ENCODE measurements around the gene ACTRT2. TPM values are rescaled to one million over a fixed set of nuclear protein-coding genes. Genes with fewer than 3 reads are reported as not detected.

The ACTRT2 gene
- total and polyA plus RNA-seq, 2 donors, result not detected

DNA sequence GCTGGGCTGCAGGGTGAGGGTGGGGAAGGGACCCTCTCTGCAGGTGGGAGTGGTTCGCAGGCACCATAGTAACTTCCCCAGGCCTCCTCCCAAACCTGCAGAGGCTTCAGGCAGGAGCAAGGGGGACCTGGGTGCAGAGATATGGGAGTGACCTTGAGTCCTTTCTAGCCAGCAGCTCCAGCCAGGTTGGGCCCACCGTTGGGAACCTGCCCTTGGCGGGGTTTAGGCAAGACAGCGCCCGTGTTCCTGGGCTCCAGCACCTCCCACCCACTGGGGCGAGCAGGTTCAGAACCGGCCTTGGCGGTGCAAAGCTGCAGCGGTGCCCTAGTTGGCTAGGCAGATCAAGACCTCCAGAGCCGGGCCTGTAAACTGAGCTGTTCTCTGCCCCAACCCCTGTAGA, 45.6 kb downstream of the ACTRT2 start:
- Histone ChIP-seq H3K27me3 (ENCODE audit: control insufficient read depth in 2 of 2, insufficient read depth in 1 of 2, low read length in 1 of 2) (peaks cover 61 to 91% of the 10 kb centered on the region in 2 donors), H3K4me1 (ENCODE audit: control insufficient read depth in 2 of 2, insufficient read depth in 2 of 2, low read length in 2 of 2) (peaks cover 0 to 2% of the 10 kb centered on the region in 2 donors), H3K27ac (ENCODE audit: low read depth in 1 of 2, low read length in 1 of 2) (no peak overlapping the region), H3K36me3 (ENCODE audit: control insufficient read depth in 2 of 2, insufficient read depth in 2 of 2, low read length in 1 of 2) (no peaks in the 10 kb centered on the region), H3K4me3 (ENCODE audit: low read length in 2 of 2) (no peak overlapping the region), H3K9me3 (ENCODE audit: control insufficient read depth in 2 of 2, insufficient read depth in 1 of 2, low read length in 1 of 2) (peaks cover 0 to 2% of the 10 kb centered on the region in 2 donors)
- no peak for DNase-seq (ENCODE audit: low read depth in 6 of 9, low spot score in 9 of 9)
- WGBS, result 85% methylated on average over 10 of the region's 10 CpGs

DNA sequence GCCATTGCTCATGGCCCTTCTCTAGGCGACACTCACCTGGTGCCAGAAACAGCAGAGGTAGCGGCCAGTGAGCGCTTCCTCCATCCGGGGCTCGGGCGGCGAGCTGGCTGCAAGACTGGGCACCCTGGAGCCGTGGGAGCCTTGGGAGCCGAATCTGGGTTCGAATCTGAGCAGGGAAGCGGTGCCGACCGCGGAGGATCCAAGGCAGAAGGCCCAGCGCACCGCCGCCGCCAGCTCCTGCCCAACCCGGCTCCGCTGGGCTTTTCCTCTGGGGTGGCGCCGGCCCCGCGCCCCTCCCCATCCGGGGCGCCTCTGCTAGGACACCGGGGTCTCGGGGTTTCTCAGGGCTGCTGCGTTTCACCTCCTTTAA, 46.0 kb downstream of the ACTRT2 start:
- Histone ChIP-seq H3K36me3 (ENCODE audit: control insufficient read depth in 2 of 2, insufficient read depth in 2 of 2, low read length in 1 of 2) (no peaks in the 10 kb centered on the region), H3K27me3 (ENCODE audit: control insufficient read depth in 2 of 2, insufficient read depth in 1 of 2, low read length in 1 of 2) (peaks cover 65 to 91% of the 10 kb centered on the region in 2 donors), H3K27ac (ENCODE audit: low read depth in 1 of 2, low read length in 1 of 2) (no peak overlapping the region), H3K4me1 (ENCODE audit: control insufficient read depth in 2 of 2, insufficient read depth in 2 of 2, low read length in 2 of 2) (peaks cover 0 to 2% of the 10 kb centered on the region in 2 donors), H3K4me3 (ENCODE audit: low read length in 2 of 2) (no peak overlapping the region), H3K9me3 (ENCODE audit: control insufficient read depth in 2 of 2, insufficient read depth in 1 of 2, low read length in 1 of 2) (peaks cover 0 to 2% of the 10 kb centered on the region in 2 donors)
- 43% methylated on average over 29 of the region's 29 CpGs for WGBS
- DNase-seq (ENCODE audit: low read depth in 6 of 9, low spot score in 9 of 9), result no peak

DNA sequence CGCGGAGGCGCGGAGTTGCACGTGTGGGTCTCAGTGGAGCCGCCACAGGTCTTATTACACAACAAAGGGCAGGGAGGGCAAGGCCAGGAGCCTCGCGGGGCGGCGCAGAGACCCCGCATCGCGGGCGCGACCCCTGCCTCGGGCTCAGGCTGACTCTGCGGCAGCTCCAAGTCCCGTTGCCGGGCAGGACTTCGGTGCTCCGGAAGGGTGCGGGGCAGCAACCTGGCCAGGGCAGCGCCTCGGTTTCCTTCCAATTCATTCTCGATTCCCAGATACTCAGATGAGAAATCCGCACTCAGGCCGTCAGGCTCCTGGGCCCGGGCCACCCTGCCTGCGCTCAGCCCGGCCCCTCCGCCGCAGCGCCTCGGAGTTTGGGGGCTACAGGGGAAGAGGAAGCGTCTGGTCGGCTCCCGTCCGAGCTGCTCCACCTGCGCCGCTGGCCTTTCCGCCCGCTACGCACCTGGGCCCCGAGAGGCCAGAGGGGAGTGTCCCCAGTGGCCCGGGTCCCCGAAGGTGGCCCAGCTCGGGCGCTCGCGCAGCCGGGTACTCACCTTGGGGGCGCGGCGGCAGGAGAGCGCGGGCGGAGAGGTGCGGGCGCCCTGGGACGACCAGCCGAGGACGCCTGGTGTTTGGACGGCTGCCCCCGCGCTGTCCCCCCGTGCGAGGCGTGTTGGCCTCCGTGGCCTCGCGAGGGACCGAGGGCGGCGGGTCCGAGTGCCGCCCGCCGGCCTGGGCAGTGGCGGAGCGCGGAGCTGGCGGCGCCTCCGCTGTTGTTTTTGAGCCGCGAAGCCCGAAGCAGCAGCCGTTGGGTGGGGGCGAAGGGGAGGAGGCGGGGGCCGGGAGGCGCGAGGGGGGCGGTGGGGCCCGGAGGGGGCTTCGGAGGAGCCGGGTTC, 46.6 kb downstream of the ACTRT2 start:
- H3K36me3 ChIP-seq (ENCODE audit: control insufficient read depth in 2 of 2, insufficient read depth in 2 of 2, low read length in 1 of 2), result no peaks in the 10 kb centered on the region
- peaks cover 0 to 2% of the 10 kb centered on the region in 2 donors for H3K9me3 ChIP-seq (ENCODE audit: control insufficient read depth in 2 of 2, insufficient read depth in 1 of 2, low read length in 1 of 2)
- peaks cover 0 to 2% of the 10 kb centered on the region in 2 donors for H3K4me1 ChIP-seq (ENCODE audit: control insufficient read depth in 2 of 2, insufficient read depth in 2 of 2, low read length in 2 of 2)
- no peak overlapping the region for H3K4me3 ChIP-seq (ENCODE audit: low read length in 2 of 2)
- DNase-seq (ENCODE audit: low read depth in 6 of 9, low spot score in 9 of 9), result no peak
- H3K27me3 ChIP-seq (ENCODE audit: control insufficient read depth in 2 of 2, insufficient read depth in 1 of 2, low read length in 1 of 2), result peaks cover 72 to 91% of the 10 kb centered on the region in 2 donors
- WGBS, result 3% methylated on average over 97 of the region's 97 CpGs
- H3K27ac ChIP-seq (ENCODE audit: low read depth in 1 of 2, low read length in 1 of 2), result no peak overlapping the region

DNA sequence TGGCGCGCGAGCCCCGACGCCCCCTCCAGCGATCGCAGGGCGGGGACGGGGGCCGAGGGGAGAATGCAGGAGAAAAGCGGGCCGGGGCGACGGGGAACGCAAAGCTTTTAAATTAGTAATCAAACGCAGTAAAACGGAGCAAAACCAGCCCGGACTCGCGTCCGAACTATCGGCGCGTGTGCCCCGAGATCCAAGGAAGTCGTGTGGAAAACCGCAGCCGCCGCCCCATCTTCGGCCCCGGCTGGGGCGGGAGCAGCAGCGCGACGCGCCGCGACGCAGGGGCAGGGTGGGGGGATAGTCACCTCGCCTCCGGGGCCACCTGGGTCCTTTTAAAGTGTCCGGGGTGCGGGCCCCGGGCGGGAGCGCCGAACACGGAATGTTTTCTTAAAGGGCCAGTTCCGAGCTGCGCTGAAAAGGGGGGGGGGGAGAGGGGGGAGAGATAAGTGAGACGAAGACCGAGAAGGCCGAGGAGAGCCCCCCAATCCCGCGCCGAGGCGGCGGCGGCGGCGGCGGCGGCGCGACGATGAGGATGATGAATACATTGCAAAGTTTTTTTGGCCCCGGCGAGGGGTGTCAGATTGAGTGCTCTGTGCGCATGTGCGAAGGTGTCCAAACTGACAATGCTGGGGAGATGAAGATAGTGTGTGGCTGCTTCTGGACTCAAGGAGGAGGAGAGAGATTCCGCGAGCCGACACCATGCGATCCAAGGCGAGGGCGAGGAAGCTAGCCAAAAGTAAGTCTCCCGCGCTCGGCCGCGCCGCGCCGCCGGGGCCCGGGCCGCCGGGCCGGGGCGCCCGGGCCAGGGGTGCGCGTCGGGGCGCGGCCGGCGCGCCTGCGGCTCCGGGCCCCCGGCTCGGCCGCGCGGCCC, 47.5 kb downstream of the ACTRT2 start, which contains the start of gene PRDM16:
Gene PRDM16, plus strand, starts transcription at position 640 of the 868 bp plus-strand sequence. Its CDS starts 57 bp downstream, at position 697.
- peaks cover 80 to 93% of the 10 kb centered on the region in 2 donors for H3K27me3 ChIP-seq (ENCODE audit: control insufficient read depth in 2 of 2, insufficient read depth in 1 of 2, low read length in 1 of 2)
- H3K27ac ChIP-seq (ENCODE audit: low read depth in 1 of 2, low read length in 1 of 2), result no peak within 1 kb of the TSS
- DNase-seq (ENCODE audit: low read depth in 6 of 9, low spot score in 9 of 9), result peak in 2 of 9 donors; percentile 9 to 43
- no peaks in the 10 kb centered on the region for H3K36me3 ChIP-seq (ENCODE audit: control insufficient read depth in 2 of 2, insufficient read depth in 2 of 2, low read length in 1 of 2)
- peak within 1 kb of the TSS in 1 of 2 donors; percentile 47 for H3K4me3 ChIP-seq (ENCODE audit: low read length in 2 of 2)
- H3K9me3 ChIP-seq (ENCODE audit: control insufficient read depth in 2 of 2, insufficient read depth in 1 of 2, low read length in 1 of 2), result peaks cover 0 to 2% of the 10 kb centered on the region in 2 donors
- peaks cover 0 to 2% of the 10 kb centered on the region in 2 donors for H3K4me1 ChIP-seq (ENCODE audit: control insufficient read depth in 2 of 2, insufficient read depth in 2 of 2, low read length in 2 of 2)
- WGBS, result 1% methylated on average over 106 of the region's 106 CpGs

DNA sequence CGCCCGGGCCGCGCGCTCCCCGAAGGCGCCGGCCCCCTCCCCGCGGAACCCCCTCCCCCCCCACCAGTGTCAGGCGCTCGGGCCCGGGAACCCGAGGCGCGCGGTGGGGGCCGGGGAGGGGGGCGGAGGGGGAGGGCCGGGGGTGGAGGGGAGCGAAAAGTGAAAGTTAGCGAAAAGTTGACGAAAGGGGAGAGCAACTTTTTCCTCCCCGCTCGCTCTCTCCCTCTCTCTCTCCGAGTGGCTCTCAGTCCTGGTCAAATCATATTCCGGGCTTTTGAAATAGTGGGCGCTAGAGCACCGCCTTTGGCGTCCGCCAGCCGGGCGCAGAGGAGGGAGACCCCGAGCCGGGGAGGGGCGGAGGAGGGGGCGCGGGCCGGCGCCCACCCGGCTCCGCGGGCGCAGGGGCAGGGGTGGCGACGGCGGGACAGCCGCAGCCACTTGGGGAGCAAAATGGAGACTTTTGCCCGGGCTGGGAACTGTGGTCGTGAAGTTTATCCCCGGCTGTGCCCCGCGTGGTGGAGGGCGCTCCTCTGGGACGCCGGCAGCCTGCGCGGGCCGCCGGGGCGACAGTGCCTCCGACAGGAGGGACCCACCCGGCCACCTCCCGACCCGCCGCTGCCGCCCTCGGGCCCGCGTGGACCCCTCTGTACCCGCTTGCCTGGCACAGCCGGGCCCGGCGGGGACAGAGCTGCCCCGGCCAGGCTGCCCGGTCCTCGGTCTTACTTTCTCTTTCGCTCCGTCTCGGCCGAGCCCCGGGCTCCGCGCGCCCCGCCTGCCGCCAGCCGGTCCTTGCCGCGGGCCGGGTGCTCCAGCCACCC, 48.4 kb downstream of the ACTRT2 start:
- Histone ChIP-seq H3K4me1 (ENCODE audit: control insufficient read depth in 2 of 2, insufficient read depth in 2 of 2, low read length in 2 of 2) (peaks cover 0 to 2% of the 10 kb centered on the region in 2 donors), H3K9me3 (ENCODE audit: control insufficient read depth in 2 of 2, insufficient read depth in 1 of 2, low read length in 1 of 2) (peaks cover 0 to 2% of the 10 kb centered on the region in 2 donors), H3K27ac (ENCODE audit: low read depth in 1 of 2, low read length in 1 of 2) (no peak overlapping the region), H3K27me3 (ENCODE audit: control insufficient read depth in 2 of 2, insufficient read depth in 1 of 2, low read length in 1 of 2) (peaks cover 87 to 93% of the 10 kb centered on the region in 2 donors), H3K36me3 (ENCODE audit: control insufficient read depth in 2 of 2, insufficient read depth in 2 of 2, low read length in 1 of 2) (no peaks in the 10 kb centered on the region), H3K4me3 (ENCODE audit: low read length in 2 of 2) (peak overlapping the region in 1 of 2 donors; percentile 47)
- peak in 1 of 9 donors; percentile 21 for DNase-seq (ENCODE audit: low read depth in 6 of 9, low spot score in 9 of 9)
- WGBS, result under 1% methylated on average over 89 of the region's 91 CpGs

DNA sequence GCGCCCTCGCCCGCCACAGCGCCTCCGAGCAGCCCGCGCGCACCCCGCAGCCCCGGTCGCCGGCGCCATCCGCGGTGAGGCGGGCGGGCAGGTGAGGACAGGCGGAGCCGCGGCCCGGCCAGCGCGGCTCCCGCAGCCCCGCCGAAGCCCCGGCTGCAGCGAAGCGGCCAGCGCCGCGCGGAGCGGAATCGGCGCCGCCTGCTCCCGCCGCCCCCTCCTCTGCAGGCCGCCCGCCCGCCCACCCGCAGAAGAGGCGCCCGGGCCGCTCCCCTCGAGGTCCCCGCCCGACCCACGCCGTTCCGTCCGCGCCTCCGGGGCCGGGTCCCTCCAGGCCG, 49.0 kb downstream of the ACTRT2 start:
- DNase-seq (ENCODE audit: low read depth in 6 of 9, low spot score in 9 of 9), result no peak
- Histone ChIP-seq H3K27ac (ENCODE audit: low read depth in 1 of 2, low read length in 1 of 2) (no peak overlapping the region), H3K9me3 (ENCODE audit: control insufficient read depth in 2 of 2, insufficient read depth in 1 of 2, low read length in 1 of 2) (peaks cover 0 to 2% of the 10 kb centered on the region in 2 donors), H3K36me3 (ENCODE audit: control insufficient read depth in 2 of 2, insufficient read depth in 2 of 2, low read length in 1 of 2) (no peaks in the 10 kb centered on the region), H3K4me1 (ENCODE audit: control insufficient read depth in 2 of 2, insufficient read depth in 2 of 2, low read length in 2 of 2) (peaks cover 0 to 2% of the 10 kb centered on the region in 2 donors), H3K4me3 (ENCODE audit: low read length in 2 of 2) (peak overlapping the region in 1 of 2 donors; percentile 47), H3K27me3 (ENCODE audit: control insufficient read depth in 2 of 2, insufficient read depth in 1 of 2, low read length in 1 of 2) (peaks cover 90 to 92% of the 10 kb centered on the region in 2 donors)
- WGBS, result 2% methylated on average over 57 of the region's 57 CpGs

DNA sequence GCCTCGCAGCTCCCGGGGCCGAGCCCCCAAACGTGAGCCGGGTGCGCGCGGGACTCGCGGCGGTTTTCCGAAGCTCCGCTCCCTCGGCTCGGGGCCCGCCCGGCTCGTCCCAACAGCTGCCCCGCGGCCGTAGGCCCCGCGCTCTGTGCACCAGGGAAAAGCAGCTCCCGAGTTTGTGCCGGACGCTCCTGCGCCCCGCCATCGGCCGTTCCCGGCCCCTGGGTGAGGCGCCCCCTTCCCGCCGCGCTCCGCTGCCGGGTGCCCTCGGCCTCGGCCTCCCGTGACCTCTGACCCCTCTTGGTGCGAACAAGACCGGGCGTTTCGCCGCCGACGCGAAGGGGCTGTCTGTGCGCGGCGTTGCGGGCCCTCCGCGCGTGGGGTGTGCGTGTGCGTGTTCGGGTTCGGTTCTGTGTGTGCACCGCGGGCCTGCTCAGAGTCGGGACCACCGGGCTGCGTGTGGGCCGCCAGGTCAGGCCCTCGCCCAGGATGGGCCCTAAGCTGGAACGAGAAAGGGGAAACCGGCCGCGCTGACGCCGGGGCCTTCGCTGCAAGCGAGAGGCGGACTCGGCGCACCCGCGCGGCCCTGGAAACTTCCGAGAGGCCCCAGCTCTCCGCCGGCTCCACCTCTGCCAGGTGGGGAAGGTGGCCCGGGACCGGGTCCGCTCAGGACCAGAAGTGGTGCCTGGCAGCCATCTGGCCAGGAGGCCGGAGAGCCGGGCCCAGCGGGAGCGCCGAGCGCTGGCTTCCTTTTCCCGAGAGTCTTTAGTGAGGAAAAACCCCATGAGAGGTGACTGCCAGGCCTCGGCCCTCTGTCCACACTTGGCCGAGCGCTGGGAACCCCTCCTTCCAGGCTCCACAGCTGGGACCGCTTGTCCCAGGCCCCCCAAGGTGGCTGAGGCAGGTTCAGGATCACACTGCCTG, 49.6 kb downstream of the ACTRT2 start:
- peak overlapping the region in 1 of 2 donors; percentile 47 for H3K4me3 ChIP-seq (ENCODE audit: low read length in 2 of 2)
- no peaks in the 10 kb centered on the region for H3K36me3 ChIP-seq (ENCODE audit: control insufficient read depth in 2 of 2, insufficient read depth in 2 of 2, low read length in 1 of 2)
- H3K27ac ChIP-seq (ENCODE audit: low read depth in 1 of 2, low read length in 1 of 2), result no peak overlapping the region
- 9% methylated on average over 97 of the region's 97 CpGs for WGBS
- H3K9me3 ChIP-seq (ENCODE audit: control insufficient read depth in 2 of 2, insufficient read depth in 1 of 2, low read length in 1 of 2), result peaks cover 0 to 2% of the 10 kb centered on the region in 2 donors
- no peak for DNase-seq (ENCODE audit: low read depth in 6 of 9, low spot score in 9 of 9)
- H3K27me3 ChIP-seq (ENCODE audit: control insufficient read depth in 2 of 2, insufficient read depth in 1 of 2, low read length in 1 of 2), result peaks cover 91 to 95% of the 10 kb centered on the region in 2 donors
- H3K4me1 ChIP-seq (ENCODE audit: control insufficient read depth in 2 of 2, insufficient read depth in 2 of 2, low read length in 2 of 2), result peaks cover 0 to 2% of the 10 kb centered on the region in 2 donors
